Keratinocyte (primary cell): ENCODE data around the gene NUDT13. TPM values are rescaled to one million over a fixed set of nuclear protein-coding genes. Genes with fewer than 3 reads are reported as not detected.

Experiments used
- DNase-seq: peaks from one replicate; pipeline ENCODE4 v3.0.0-alpha.2; 2011; ENCODE audit warnings: low read depth, missing footprints, low spot score
- FAIRE-seq: peaks from 2 replicates; lab custom pipeline; 2011; peaks lifted over from hg19 to GRCh38; lab: Jason Lieb, UNC
- H2AFZ ChIP-seq: 2 replicates; pipeline ENCODE4 v1.6.0; 2012; ENCODE audit warnings: low read length, control low read depth, inconsistent platforms; ENCODE audit not compliant: control insufficient read depth
- H3K27ac ChIP-seq: 2 replicates; pipeline ENCODE4 v1.5.1; 2011; ENCODE audit warnings: low read length; ENCODE audit not compliant: control insufficient read depth, insufficient read depth
- H3K27me3 ChIP-seq: 3 replicates; pipeline ENCODE4 v1.6.0; 2011; ENCODE audit warnings: low read length; ENCODE audit not compliant: control insufficient read depth, insufficient read depth; ENCODE audit errors: extremely low read depth
- H3K36me3 ChIP-seq, 2 experiments: 2 replicates in 1 of 2; 3 replicates in 1 of 2; pipeline ENCODE4 v1.5.1; 2011; ENCODE audit warnings: low read length in 2 of 2, mild to moderate bottlenecking in 1 of 2; ENCODE audit not compliant: control insufficient read depth in 2 of 2, insufficient read depth in 2 of 2; ENCODE audit errors: extremely low read depth in 1 of 2
- H3K4me1 ChIP-seq: 3 replicates; pipeline ENCODE4 v1.5.1; 2011; ENCODE audit warnings: low read length; ENCODE audit not compliant: control insufficient read depth, insufficient read depth; ENCODE audit errors: extremely low read depth
- H3K4me2 ChIP-seq: 3 replicates; pipeline ENCODE4 v1.6.0; 2011; ENCODE audit warnings: low read depth, low read length; ENCODE audit not compliant: control insufficient read depth, insufficient read depth; ENCODE audit errors: extremely low read depth
- H3K4me3 ChIP-seq, 3 experiments: fragments of 200-600 bp in 1 of 3; sonication (generic) in 1 of 3; 2 replicates in 2 of 3; 3 replicates in 1 of 3; pipeline ENCODE4 v1.5.1; 2011 to 2016; ENCODE audit warnings: low read length in 3 of 3, mild to moderate bottlenecking in 3 of 3, control low read depth in 2 of 3, inconsistent platforms in 1 of 3, low read depth in 1 of 3, mixed read lengths in 1 of 3, mixed run types in 1 of 3, moderate library complexity in 1 of 3; ENCODE audit not compliant: control insufficient read depth in 2 of 3, insufficient read depth in 2 of 3; ENCODE audit errors: extremely low read depth in 1 of 3
- H3K79me2 ChIP-seq: 2 replicates; pipeline ENCODE4 v1.6.0; 2012; ENCODE audit warnings: low read length; ENCODE audit not compliant: control insufficient read depth, insufficient read depth
- H3K9ac ChIP-seq: 3 replicates; pipeline ENCODE4 v1.6.0; 2011; ENCODE audit warnings: low read length; ENCODE audit not compliant: control insufficient read depth, insufficient read depth; ENCODE audit errors: extremely low read depth
- H3K9me1 ChIP-seq: 3 replicates; pipeline ENCODE4 v1.6.0; 2011; ENCODE audit warnings: low read length; ENCODE audit not compliant: control insufficient read depth, insufficient read depth; ENCODE audit errors: extremely low read depth
- H3K9me3 ChIP-seq: 2 replicates; pipeline ENCODE4 v1.5.1; 2012; ENCODE audit warnings: low read depth, low read length; ENCODE audit not compliant: control insufficient read depth
- H4K20me1 ChIP-seq: 3 replicates; pipeline ENCODE4 v1.6.0; 2011; ENCODE audit warnings: low read length; ENCODE audit not compliant: control insufficient read depth, insufficient read depth; ENCODE audit errors: extremely low read depth
- CTCF ChIP-seq, 3 experiments: IDR thresholded peaks in 1 of 3; conservative IDR thresholded peaks in 1 of 3; optimal IDR thresholded peaks in 1 of 3; 2 replicates in 2 of 3; 3 replicates in 1 of 3; pipeline versions ENCODE3 to v1.5.1; 2011; ENCODE audit warnings: low read length in 3 of 3, mild to moderate bottlenecking in 3 of 3, moderate library complexity in 2 of 3, control low read depth in 1 of 3, inconsistent platforms in 1 of 3; ENCODE audit not compliant: insufficient read depth in 2 of 3; ENCODE audit errors: extremely low read depth in 1 of 3
- EZH2 ChIP-seq: IDR thresholded peaks from one replicate; pipeline ENCODE4 v1.6.1; 2012; ENCODE audit warnings: inconsistent platforms, mild to moderate bottlenecking, low read length, moderate library complexity
- dilution Hi-C: fragments of 300-500 bp; cut with MboI; formaldehyde crosslinking; loops from one replicate; pipeline ENCODE4 v1.7.0; 2020; ENCODE audit warnings: low sequenced_read_pairs; ENCODE audit not compliant: extremely low pct_ligation_motif_present
- polyA plus RNA-seq, 5 experiments: library from polyadenylated mRNA; depleted of rRNA in 3 of 5; stranded (reverse) in 3 of 5; stranded (forward) in 1 of 5; unstranded in 1 of 5; fragments of >200 nt; gene quantifications; 1 replicate in 1 of 5; 2 replicates in 3 of 5; 3 replicates in 1 of 5; pipeline versions ENCODE4 v1.2.1 to v1.2.3, GENCODE V29; 2011 to 2012; ENCODE audit warnings: missing spikeins in 2 of 5, low read depth in 1 of 5, low replicate concordance in 1 of 5

NUDT13 gene
- polyA plus RNA-seq, 1 donor (not counting 4 experiments of a cell fraction or from before 2014, with no cell fraction given): 2.4 TPM

GRCh38 chr10:73092830-73093229, 17.4 kb upstream of the NUDT13 start:
- Histone ChIP-seq H3K9me3 (no peaks in the 10 kb centered on the region), H3K4me3 (no peak overlapping the region), H3K9me1 (no peaks in the 10 kb centered on the region), H3K4me1 (peaks cover 13% of the 10 kb centered on the region), H2AFZ (no peak overlapping the region), H3K27me3 (no peaks in the 10 kb centered on the region), H4K20me1 (no peaks in the 10 kb centered on the region), H3K9ac (no peak overlapping the region), H3K36me3 (peaks cover 0 to 1% of the 10 kb centered on the region in 2 experiments), H3K27ac (no peak overlapping the region), H3K4me2 (no peak overlapping the region), H3K79me2 (peaks cover 75% of the 10 kb centered on the region)
- FAIRE-seq: no peak
- dilution Hi-C loops: no loop called here
- DNase-seq: no peak
- TF ChIP-seq CTCF (optimal IDR thresholded peaks at IDR 0.05 in 1 of 3, IDR thresholded peaks at IDR 0.05 in 1 of 3, conservative IDR thresholded peaks at IDR 0.05 in 1 of 3; ENCODE audit: extremely low read depth in 1 of 3, insufficient read depth in 2 of 3, low read length in 3 of 3) (no peak), EZH2 (no peak)

GRCh38 chr10:73093922-73094850, 16.1 kb upstream of the NUDT13 start:
- Histone ChIP-seq H3K27me3 (no peaks in the 10 kb centered on the region), H3K9ac (peak overlapping the region; percentile 97), H3K4me1 (peaks cover 13% of the 10 kb centered on the region), H3K27ac (peak overlapping the region; percentile 81), H3K9me1 (no peaks in the 10 kb centered on the region), H3K9me3 (no peaks in the 10 kb centered on the region), H3K4me2 (peak overlapping the region; percentile 80), H3K36me3 (peaks cover 0 to 1% of the 10 kb centered on the region in 2 experiments), H4K20me1 (no peaks in the 10 kb centered on the region), H2AFZ (no peak overlapping the region), H3K79me2 (peaks cover 66% of the 10 kb centered on the region), H3K4me3 (peak overlapping the region; percentile 59 to 74 (median 70))
- TF ChIP-seq CTCF (optimal IDR thresholded peaks at IDR 0.05 in 1 of 3, IDR thresholded peaks at IDR 0.05 in 1 of 3, conservative IDR thresholded peaks at IDR 0.05 in 1 of 3; ENCODE audit: extremely low read depth in 1 of 3, insufficient read depth in 2 of 3, low read length in 3 of 3) (no peak), EZH2 (no peak)
- no peak for FAIRE-seq
- DNase-seq: no peak
- dilution Hi-C loops: no loop called here
